GM03348 (cell line): ENCODE measurements around the gene PHRF1.

Source experiments
- DNase-seq: peaks from one replicate; pipeline ENCODE4 v3.0.0; 2012; ENCODE audit warnings: low spot score

Gene PHRF1

GRCh38 chr11:575996-576768, at the start of gene PHRF1:
PHRF1 (plus strand) TSS chr11:576470; CDS start chr11:581513, 5,043 bp downstream.
- DNase-seq, result peak; percentile 99

GRCh38 chr11:528166-528814, 48.0 kb upstream of the PHRF1 start:
- DNase-seq, result no peak

GRCh38 chr11:528815-529727, 47.2 kb upstream of the PHRF1 start:
- no peak for DNase-seq

- no peak for DNase-seq
Measured at GRCh38 chr11:529728-530411, 46.4 kb upstream of the PHRF1 start.

- no peak for DNase-seq
Measured at GRCh38 chr11:530960-531831, 45.1 kb upstream of the PHRF1 start.

GRCh38 chr11:531919-532526, 44.2 kb upstream of the PHRF1 start:
- DNase-seq, result no peak

- DNase-seq, result no peak
Measured at GRCh38 chr11:532527-532985, 43.7 kb upstream of the PHRF1 start.

- DNase-seq, result no peak
Measured at GRCh38 chr11:532986-533585, 43.2 kb upstream of the PHRF1 start.

- DNase-seq, result no peak
Measured at GRCh38 chr11:533586-534395, 42.5 kb upstream of the PHRF1 start.

- DNase-seq, result peak; percentile 50
Measured at GRCh38 chr11:534396-535209, 41.7 kb upstream of the PHRF1 start.

GRCh38 chr11:535210-535518, 41.1 kb upstream of the PHRF1 start:
- no peak for DNase-seq

GRCh38 chr11:535519-536454, 40.5 kb upstream of the PHRF1 start, which contains the start of gene HRAS:
HRAS (minus strand) TSS chr11:535576.
- peak; percentile 100 for DNase-seq

GRCh38 chr11:536841-537621, 39.2 kb upstream of the PHRF1 start, which contains the start of gene LRRC56:
LRRC56 (plus strand) TSS chr11:537527; CDS start chr11:540685, 3,158 bp downstream.
- peak; percentile 83 for DNase-seq

GRCh38 chr11:537622-538430, 38.4 kb upstream of the PHRF1 start:
- no peak for DNase-seq

- DNase-seq, result no peak
Measured at GRCh38 chr11:538431-539051, 37.7 kb upstream of the PHRF1 start.
